Activated naive CD4-positive, alpha-beta T cell treated with Interleukin-2 at 50 U/mL for 16 hours (primary cell): ENCODE results near the gene SRPK2.
"Not testable (repeated sequence)": the region's sequence is repeated elsewhere in the genome, so short reads cannot be mapped to it uniquely, and the experiment has no call there.

Experiments used
- DNase-seq: peaks from one replicate; pipeline ENCODE4 v3.0.0-alpha.2; 2020

Gene SRPK2

GRCh38 chr7:105297309-105297708 lies 91.4 kb downstream of the SRPK2 start:
- no peak for DNase-seq

DNA sequence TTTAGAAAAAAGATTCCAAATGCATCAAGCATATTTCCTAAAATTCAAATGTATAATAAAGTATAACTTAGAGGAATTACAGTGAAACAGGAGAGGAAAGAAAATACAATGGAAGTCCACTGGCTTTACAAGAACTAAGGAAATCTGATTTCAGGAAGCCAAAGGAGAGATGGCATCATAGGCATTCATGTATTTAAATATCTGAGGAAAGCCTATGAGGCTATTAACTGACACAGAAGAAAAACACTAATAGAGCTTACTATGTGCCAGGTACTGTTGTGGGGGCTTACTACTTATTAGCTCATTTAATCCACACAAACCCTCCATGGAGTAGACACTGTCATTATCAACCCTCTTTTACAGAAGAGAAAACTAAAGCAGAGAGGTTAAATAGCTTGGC lies 92.2 kb downstream of the SRPK2 start:
- DNase-seq, result no peak

GRCh38 chr7:105295596-105296352 lies 92.9 kb downstream of the SRPK2 start:
- no peak for DNase-seq

DNA sequence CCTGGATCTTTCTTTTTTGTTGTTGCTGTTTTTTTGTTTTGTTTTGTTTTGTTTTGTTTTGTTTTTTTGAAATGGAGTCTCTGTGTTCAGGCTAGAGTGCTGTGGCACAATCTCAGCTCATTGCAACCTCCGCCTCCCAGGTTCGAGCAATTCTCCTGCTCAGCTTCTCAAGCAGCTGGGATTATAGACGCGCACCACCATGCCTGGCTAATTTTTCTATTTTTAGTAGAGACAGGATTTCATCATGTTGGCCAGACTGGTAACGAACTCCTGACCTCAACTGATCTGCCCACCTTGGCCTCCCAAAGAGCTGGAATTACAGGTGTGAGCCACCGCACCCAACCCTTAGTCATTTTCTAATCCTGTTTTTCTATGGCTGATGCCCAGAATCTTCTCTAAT lies 94.2 kb downstream of the SRPK2 start:
- not testable (repeated sequence) for DNase-seq

DNA sequence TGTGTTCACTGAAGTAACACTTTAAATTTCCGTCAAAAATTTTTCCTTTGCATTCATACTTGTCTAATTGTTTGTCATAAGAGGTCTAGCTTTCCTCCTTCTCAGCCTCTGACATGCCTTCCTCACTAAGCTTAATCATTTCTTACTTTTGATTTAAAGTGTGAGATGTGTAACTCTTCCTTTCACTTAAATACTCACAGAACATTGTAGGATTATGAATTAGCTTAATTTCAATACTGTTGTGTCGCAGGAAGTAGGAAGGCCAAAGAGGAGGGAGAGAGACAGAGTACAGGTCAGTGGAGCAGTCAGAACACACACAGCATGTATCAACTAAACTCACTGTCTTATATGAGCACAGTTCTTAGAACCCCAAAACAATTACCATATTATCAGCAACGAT lies 99.0 kb downstream of the SRPK2 start:
- DNase-seq, result no peak

GRCh38 chr7:105286441-105286840 lies 102.3 kb downstream of the SRPK2 start:
- no peak for DNase-seq

GRCh38 chr7:105285118-105285874 lies 103.4 kb downstream of the SRPK2 start:
- DNase-seq, result no peak

DNA sequence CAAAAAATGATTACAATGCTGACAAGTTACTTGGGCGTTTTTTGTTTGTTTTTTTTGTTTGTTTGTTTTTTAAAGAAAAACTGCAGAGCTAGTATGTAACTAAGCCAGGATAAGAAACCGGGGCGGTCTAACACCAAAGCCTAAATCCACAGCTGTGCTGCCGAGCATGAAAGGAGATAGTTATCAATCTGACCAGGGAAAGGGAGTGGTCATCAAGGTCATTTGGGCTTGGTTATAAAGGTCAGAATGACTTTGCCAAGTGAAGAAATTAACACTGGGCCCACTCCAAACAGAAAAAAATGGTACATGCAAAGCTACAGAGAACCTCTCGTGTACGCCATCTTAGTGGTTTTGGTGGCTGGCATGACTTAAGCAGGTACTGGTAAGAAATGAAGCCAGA lies 104.7 kb downstream of the SRPK2 start:
- no peak for DNase-seq

DNA sequence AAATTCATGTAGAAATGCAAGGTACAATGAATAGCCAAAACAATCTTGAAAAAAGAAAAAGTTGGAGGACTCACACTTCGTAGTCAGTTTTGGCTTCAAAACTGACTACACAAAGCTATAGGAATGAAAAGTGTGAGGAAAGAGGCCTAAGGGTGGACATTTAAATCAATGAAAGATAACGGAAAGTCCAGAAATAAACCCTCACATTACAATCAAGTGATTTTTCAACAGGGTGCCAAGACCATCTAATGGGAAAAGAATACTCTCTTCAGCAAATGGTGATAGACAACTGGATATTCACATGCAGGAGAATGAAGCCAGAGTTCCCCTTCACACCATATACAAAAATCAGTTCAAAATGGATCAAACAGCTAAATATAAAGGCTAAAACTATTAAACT lies 106.8 kb downstream of the SRPK2 start:
- DNase-seq, result no peak

DNA sequence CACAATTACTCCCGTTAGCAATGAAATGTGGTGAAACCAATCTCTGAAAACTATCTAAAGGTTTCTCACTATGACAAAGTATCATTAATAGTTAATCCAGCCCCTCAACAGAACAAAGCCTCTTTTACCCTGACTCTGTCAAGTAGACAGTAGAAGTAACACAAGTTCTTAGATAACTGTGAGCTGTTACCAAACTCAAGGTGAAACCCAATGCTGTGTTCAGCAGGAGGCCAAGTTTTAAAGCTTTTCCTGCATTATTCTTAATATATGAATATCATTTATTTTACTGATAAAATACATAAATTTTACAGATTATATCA lies 109.1 kb downstream of the SRPK2 start:
- DNase-seq, result no peak

DNA sequence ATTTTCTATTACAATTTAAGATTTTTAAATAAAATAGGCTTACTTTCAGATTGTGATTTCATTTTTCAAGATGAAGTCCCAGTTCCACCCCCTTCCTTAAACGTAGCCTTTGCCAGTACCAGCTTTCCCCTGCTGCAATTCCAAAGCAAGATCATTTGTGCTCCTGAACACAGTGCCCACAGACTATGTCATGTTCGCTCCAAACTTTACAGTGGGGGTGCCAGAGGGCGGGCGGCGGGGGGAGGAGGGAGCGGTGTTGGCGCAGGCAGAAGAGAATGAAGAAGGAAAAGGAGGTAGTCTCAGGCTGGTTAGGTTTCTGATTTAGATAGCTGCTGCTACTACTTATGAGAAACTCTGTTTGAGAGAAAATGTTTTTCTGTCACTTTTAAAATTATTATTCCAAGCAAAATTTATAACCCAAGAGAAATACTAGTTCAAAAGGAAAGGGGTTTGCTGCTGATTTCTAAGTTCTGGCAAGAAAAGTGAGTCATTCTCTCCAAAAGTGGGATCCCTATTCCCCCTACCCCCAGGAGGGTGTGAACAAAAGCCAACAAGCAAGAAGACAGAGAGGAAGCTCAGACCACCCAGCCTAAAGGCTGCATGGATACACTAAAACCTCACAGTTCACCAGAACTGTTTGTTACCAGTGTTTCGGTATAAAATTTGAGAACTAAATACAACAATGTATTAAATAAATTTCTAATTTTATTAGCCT lies 109.6 kb downstream of the SRPK2 start:
- DNase-seq, result no peak

- no peak for DNase-seq
These were observed 110.2 kb downstream of the SRPK2 start for GRCh38 chr7:105278565-105278964.

GRCh38 chr7:105277341-105277740 lies 111.4 kb downstream of the SRPK2 start:
- DNase-seq, result no peak

DNA sequence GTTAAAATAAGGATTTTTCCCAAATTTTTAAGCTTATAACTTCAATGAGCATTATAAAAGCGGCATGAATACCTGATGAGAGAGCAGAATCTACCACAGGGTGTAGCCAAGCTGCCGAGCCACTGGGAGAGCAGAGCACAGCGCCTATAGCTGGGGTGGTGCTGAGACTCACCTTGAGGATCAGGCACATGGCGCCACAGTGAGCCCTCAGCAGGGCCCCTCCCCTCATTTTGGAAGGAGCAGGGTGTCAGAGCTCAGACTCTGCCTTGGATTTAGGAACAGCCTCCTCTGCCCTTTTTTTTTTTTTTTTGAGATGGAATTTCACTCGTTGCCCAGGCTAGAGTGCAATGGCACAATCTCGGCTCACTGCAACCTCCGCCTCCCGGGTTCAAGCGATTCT lies 118.6 kb downstream of the SRPK2 start:
- no peak for DNase-seq

- DNase-seq, result no peak
These were observed 119.3 kb downstream of the SRPK2 start for GRCh38 chr7:105269397-105269796.

GRCh38 chr7:105268511-105269392 lies 120.0 kb downstream of the SRPK2 start:
- no peak for DNase-seq

DNA sequence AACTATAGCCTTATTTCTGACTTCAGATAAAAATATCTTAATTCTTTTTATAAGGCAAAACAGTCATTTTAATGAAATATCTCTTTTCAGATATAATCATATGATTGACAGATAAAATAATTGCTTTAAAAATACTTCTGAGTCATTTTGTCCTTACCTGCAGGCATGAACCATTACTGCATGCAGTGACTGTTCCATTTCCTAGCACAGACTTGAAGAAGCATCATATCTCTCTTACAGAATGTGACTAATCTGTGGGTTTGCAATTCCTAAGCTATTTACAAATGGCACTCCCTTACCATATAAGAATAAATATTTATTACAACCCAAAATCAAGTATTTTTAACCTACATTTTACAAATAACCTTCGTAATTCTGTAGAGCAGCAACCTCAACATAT lies 120.7 kb downstream of the SRPK2 start:
- no peak for DNase-seq

- no peak for DNase-seq
These were observed 121.5 kb downstream of the SRPK2 start for GRCh38 chr7:105267244-105267643.

DNA sequence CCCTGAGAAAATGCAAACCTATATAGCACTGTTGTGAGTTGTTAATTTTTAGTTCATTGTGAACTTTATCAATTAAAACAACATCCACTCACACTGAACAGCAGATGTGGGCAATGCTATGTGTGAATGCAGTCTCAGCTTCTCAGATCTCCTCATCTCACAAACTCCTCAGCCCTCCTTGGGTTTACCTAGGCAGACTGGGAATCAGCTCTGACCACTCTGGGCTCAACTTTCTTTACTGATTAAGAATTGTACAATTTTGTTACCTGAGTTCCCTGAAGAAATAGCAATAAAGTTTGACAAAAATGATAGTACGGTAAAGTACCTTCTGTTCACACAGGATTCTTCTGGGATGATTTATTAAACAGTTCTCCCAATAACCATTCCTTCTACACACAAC lies 124.0 kb downstream of the SRPK2 start:
- DNase-seq, result no peak

GRCh38 chr7:105261689-105262088 lies 127.0 kb downstream of the SRPK2 start:
- DNase-seq, result no peak

DNA sequence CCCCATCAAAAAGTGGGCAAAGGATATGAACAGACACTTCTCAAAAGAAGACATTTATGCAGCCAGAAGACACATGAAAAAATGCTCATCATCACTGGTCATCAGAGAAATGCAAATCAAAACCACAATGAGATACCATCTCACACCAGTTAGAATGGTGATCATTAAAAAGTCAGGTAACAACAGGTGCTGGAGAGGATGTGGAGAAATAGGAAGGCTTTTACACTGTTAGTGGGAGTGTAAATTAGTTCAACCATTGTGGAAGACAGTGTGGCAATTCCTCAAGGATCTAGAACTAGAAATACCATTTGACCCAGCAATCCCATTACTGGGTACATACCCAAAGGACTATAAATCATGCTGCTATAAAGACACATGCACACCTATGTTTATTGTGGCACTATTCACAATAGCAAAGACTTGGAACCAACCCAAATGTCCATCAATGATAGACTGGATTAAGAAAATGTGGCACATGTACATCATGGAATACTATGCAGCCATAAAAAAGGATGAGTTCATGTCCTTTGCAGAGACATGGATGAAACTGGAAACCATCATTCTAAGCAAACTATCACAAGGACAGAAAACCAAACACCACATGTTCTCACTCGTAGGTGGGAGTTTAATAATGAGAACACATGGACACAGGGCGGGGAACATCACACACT lies 128.4 kb downstream of the SRPK2 start:
- DNase-seq, result not testable (repeated sequence)

DNA sequence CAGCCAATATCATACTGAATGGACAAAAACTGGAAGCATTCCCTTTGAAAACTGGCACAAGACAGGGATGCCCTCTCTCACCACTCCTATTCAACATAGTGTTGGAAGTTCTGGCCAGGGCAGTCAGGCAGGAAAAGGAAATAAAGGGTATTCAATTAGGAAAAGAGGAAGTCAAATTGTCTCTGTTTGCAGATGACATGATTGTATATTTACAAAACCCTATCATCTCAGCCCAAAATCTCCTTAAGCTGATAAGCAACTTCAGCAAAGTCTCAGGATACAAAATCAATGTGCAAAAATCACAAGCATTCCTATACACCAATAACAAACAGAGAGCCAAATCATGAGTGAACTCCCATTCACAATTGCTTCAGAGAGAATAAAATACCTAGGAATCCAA lies 129.8 kb downstream of the SRPK2 start:
- not testable (repeated sequence) for DNase-seq
